Effector memory CD8-positive, alpha-beta T cell (primary cell): ENCODE measurements around the gene AK4.
"Not testable (repeated sequence)": the region's sequence is repeated elsewhere in the genome, so short reads cannot be mapped to it uniquely, and the experiment has no call there.

Experiments
- ATAC-seq: fragments of 150-1000 bp; cut with Tn5 transposase; replicated peaks from 2 replicates; pipeline ENCODE4 v1.10.0; 2021; ENCODE audit warnings: mild to moderate bottlenecking, moderate library complexity
- DNase-seq, 3 experiments: peaks; one replicate each; pipeline ENCODE4 v3.0.0; 2021
- H3K27ac Mint-ChIP-seq, 2 donors: one replicate each; pipeline ENCODE4 v1.8.0; 2022; ENCODE audit warnings: mild to moderate bottlenecking in 2 of 2, mixed read lengths in 2 of 2, moderate library complexity in 2 of 2
- H3K27me3 Mint-ChIP-seq, 2 donors: one replicate each; pipeline ENCODE4 v1.8.0; 2022; ENCODE audit warnings: mixed read lengths in 2 of 2
- H3K36me3 Mint-ChIP-seq: one replicate; pipeline ENCODE4 v1.8.0; 2022; ENCODE audit warnings: mild to moderate bottlenecking, moderate library complexity, mixed read lengths; ENCODE audit not compliant: insufficient read depth
- H3K4me1 Mint-ChIP-seq, 2 donors: one replicate each; pipeline ENCODE4 v1.8.0; 2022; ENCODE audit warnings: low read depth in 2 of 2, mixed read lengths in 2 of 2
- H3K4me3 Mint-ChIP-seq, 2 donors: one replicate each; pipeline ENCODE4 v1.8.0; 2022; ENCODE audit warnings: mild to moderate bottlenecking in 2 of 2, mixed read lengths in 2 of 2, moderate library complexity in 2 of 2
- H3K9me3 Mint-ChIP-seq, 2 donors: one replicate each; pipeline ENCODE4 v1.8.0; 2022; ENCODE audit warnings: mixed read lengths in 2 of 2

Gene AK4

GRCh38 chr1:65159291-65159688, 11.3 kb downstream of the AK4 start:
- not testable (repeated sequence) for H3K4me1 Mint-ChIP-seq, H3K9me3 Mint-ChIP-seq, H3K36me3 Mint-ChIP-seq, H3K4me3 Mint-ChIP-seq, DNase-seq, ATAC-seq, H3K27ac Mint-ChIP-seq
- H3K27me3 Mint-ChIP-seq = peaks cover 7 to 14% of the 10 kb centered on the region in 2 donors

- H3K27ac Mint-ChIP-seq = no peak overlapping the region
- DNase-seq (no peak), ATAC-seq (no peak)
- peaks cover 3% of the 10 kb centered on the region for H3K36me3 Mint-ChIP-seq
- H3K4me3 Mint-ChIP-seq = no peak overlapping the region
- no peaks in the 10 kb centered on the region for H3K9me3 Mint-ChIP-seq
- peaks cover 7 to 14% of the 10 kb centered on the region in 2 donors for H3K27me3 Mint-ChIP-seq
- H3K4me1 Mint-ChIP-seq = no peaks in the 10 kb centered on the region
Observed at GRCh38 chr1:65159801-65160523, 12.0 kb downstream of the AK4 start.

GRCh38 chr1:65163201-65163805, 15.3 kb downstream of the AK4 start:
- Mint-ChIP-seq H3K9me3 (no peaks in the 10 kb centered on the region), H3K36me3 (no peaks in the 10 kb centered on the region), H3K27me3 (peaks cover 15 to 22% of the 10 kb centered on the region in 2 donors), H3K4me3 (no peak overlapping the region), H3K4me1 (no peaks in the 10 kb centered on the region), H3K27ac (no peak overlapping the region)
- ATAC-seq (no peak), DNase-seq (no peak)

GRCh38 chr1:65164101-65164500, 16.1 kb downstream of the AK4 start:
- H3K9me3 Mint-ChIP-seq, H3K4me1 Mint-ChIP-seq, H3K36me3 Mint-ChIP-seq, ATAC-seq, DNase-seq, H3K4me3 Mint-ChIP-seq: not testable (repeated sequence)
- Mint-ChIP-seq H3K27me3 (peaks cover 15 to 22% of the 10 kb centered on the region in 2 donors), H3K27ac (peak overlapping the region in 1 of 2 donors; percentile 27)

- DNase-seq (no peak), ATAC-seq (no peak)
- Mint-ChIP-seq H3K9me3 (no peaks in the 10 kb centered on the region), H3K27ac (no peak overlapping the region), H3K4me1 (no peaks in the 10 kb centered on the region), H3K4me3 (no peak overlapping the region), H3K36me3 (no peaks in the 10 kb centered on the region), H3K27me3 (peaks cover 15 to 22% of the 10 kb centered on the region in 2 donors)
Observed at GRCh38 chr1:65164633-65165032, 16.6 kb downstream of the AK4 start.

GRCh38 chr1:65165269-65165993, 17.4 kb downstream of the AK4 start:
- DNase-seq (no peak), ATAC-seq (no peak)
- H3K27ac Mint-ChIP-seq = peak overlapping the region in 1 of 2 donors; percentile 2
- no peaks in the 10 kb centered on the region for H3K36me3 Mint-ChIP-seq
- peaks cover 18 to 22% of the 10 kb centered on the region in 2 donors for H3K27me3 Mint-ChIP-seq
- no peaks in the 10 kb centered on the region for H3K4me1 Mint-ChIP-seq
- no peaks in the 10 kb centered on the region for H3K9me3 Mint-ChIP-seq
- H3K4me3 Mint-ChIP-seq = no peak overlapping the region

- Mint-ChIP-seq H3K9me3 (no peaks in the 10 kb centered on the region), H3K4me3 (no peak overlapping the region), H3K27ac (no peak overlapping the region), H3K27me3 (peaks cover 19 to 22% of the 10 kb centered on the region in 2 donors), H3K4me1 (no peaks in the 10 kb centered on the region), H3K36me3 (no peaks in the 10 kb centered on the region)
- DNase-seq (no peak), ATAC-seq (no peak)
Observed at GRCh38 chr1:65166572-65167305, 18.7 kb downstream of the AK4 start.

GRCh38 chr1:65167586-65168242, 19.7 kb downstream of the AK4 start:
- Mint-ChIP-seq H3K27me3 (peaks cover 13 to 22% of the 10 kb centered on the region in 2 donors), H3K27ac (no peak overlapping the region), H3K4me3 (no peak overlapping the region), H3K36me3 (no peaks in the 10 kb centered on the region), H3K9me3 (no peaks in the 10 kb centered on the region), H3K4me1 (no peaks in the 10 kb centered on the region)
- ATAC-seq = no peak
- no peak for DNase-seq

GRCh38 chr1:65168867-65169266, 20.9 kb downstream of the AK4 start:
- Mint-ChIP-seq H3K9me3 (no peaks in the 10 kb centered on the region), H3K4me1 (no peaks in the 10 kb centered on the region), H3K36me3 (no peaks in the 10 kb centered on the region), H3K27ac (no peak overlapping the region), H3K4me3 (no peak overlapping the region), H3K27me3 (peaks cover 15 to 27% of the 10 kb centered on the region in 2 donors)
- ATAC-seq (no peak), DNase-seq (no peak)

- no peak for DNase-seq
- Mint-ChIP-seq H3K9me3 (no peaks in the 10 kb centered on the region), H3K4me1 (no peaks in the 10 kb centered on the region)
Observed at GRCh38 chr1:65170511-65171142, 22.6 kb downstream of the AK4 start.

GRCh38 chr1:65172936-65173690, 25.1 kb downstream of the AK4 start:
- no peak overlapping the region for H3K27ac Mint-ChIP-seq
- H3K4me3 Mint-ChIP-seq = no peak overlapping the region
- DNase-seq (no peak), ATAC-seq (no peak)
- peaks cover 35 to 37% of the 10 kb centered on the region in 2 donors for H3K27me3 Mint-ChIP-seq
- no peaks in the 10 kb centered on the region for H3K9me3 Mint-ChIP-seq
- no peaks in the 10 kb centered on the region for H3K4me1 Mint-ChIP-seq
- no peaks in the 10 kb centered on the region for H3K36me3 Mint-ChIP-seq

More at GRCh38 chr1:65170511-65171142, 22.6 kb downstream of the AK4 start:
- Mint-ChIP-seq H3K27ac (no peak overlapping the region), H3K36me3 (no peaks in the 10 kb centered on the region), H3K27me3 (peaks cover 22 to 33% of the 10 kb centered on the region in 2 donors), H3K4me3 (no peak overlapping the region)
- no peak for ATAC-seq

- Mint-ChIP-seq H3K36me3 (no peaks in the 10 kb centered on the region), H3K27ac (no peak overlapping the region), H3K27me3 (peaks cover 42 to 47% of the 10 kb centered on the region in 2 donors), H3K4me3 (no peak overlapping the region), H3K4me1 (no peaks in the 10 kb centered on the region), H3K9me3 (no peaks in the 10 kb centered on the region)
- ATAC-seq = no peak
- DNase-seq = no peak
Observed at GRCh38 chr1:65174585-65174984, 26.6 kb downstream of the AK4 start.
